ENCODE measurements around the gene MYO1D. TPM values are rescaled to one million over a fixed set of nuclear protein-coding genes. Genes with fewer than 3 reads are reported as not detected.
A peak's percentile ranks its signal among the peaks of the same experiment; 100 is the strongest.

MYO1D gene
- total and polyA plus RNA-seq, 2 donors (not counting 1 experiment from before 2014, with no cell fraction given) = 5.4 to 26.7 TPM

GRCh38 chr17:32569171-32570080 is 307.5 kb downstream of the MYO1D start:
- Histone ChIP-seq H2AFZ (ENCODE audit: insufficient read depth, low read depth, low read length, poor library complexity, severe bottlenecking) (no peak overlapping the region), H3K79me2 (ENCODE audit: control insufficient read depth, insufficient read depth, low read length) (no peaks in the 10 kb centered on the region), H3K27me3 (replicated peaks in 1 of 4; ENCODE audit: control extremely low read depth in 1 of 4, control insufficient read depth in 3 of 4, insufficient read depth in 4 of 4, low read length in 3 of 4) (no peaks in the 10 kb centered on the region), H4K20me1 (ENCODE audit: control insufficient read depth, insufficient read depth, low read length, poor library complexity, severe bottlenecking) (no peaks in the 10 kb centered on the region), H3K9me3 (ENCODE audit: control extremely low read depth in 1 of 3, control insufficient read depth in 2 of 3, insufficient read depth in 1 of 3, low read length in 2 of 3) (no peaks in the 10 kb centered on the region), H3K4me2 (replicated peaks; ENCODE audit: low read depth, low read length, poor library complexity, severe bottlenecking) (peak overlapping the region; percentile 2), H3K4me3 (ENCODE audit: control extremely low read depth in 1 of 5, extremely low read depth in 1 of 5, insufficient read depth in 1 of 5, low read depth in 2 of 5, low read length in 4 of 5) (no peak overlapping the region), H3K27ac (ENCODE audit: low read length in 2 of 2) (peak overlapping the region in 1 of 2 donors; percentile 43), H3K9ac (ENCODE audit: low read length) (no peak overlapping the region), H3K4me1 (ENCODE audit: control insufficient read depth in 2 of 2, insufficient read depth in 2 of 2, low read length in 2 of 2) (peaks cover 14 to 17% of the 10 kb centered on the region in 2 donors), H3K36me3 (replicated peaks in 1 of 2; ENCODE audit: control extremely low read depth in 1 of 2, control insufficient read depth in 1 of 2, extremely low read depth in 1 of 2, insufficient read depth in 2 of 2, low read length in 1 of 2) (no peaks in the 10 kb centered on the region)
- Mint-ChIP-seq H3K9me3 (ENCODE audit: insufficient read depth) (no peaks in the 10 kb centered on the region), H3K27ac (peak overlapping the region; percentile 44), H3K27me3 (no peaks in the 10 kb centered on the region), H3K4me1 (peaks cover 17% of the 10 kb centered on the region), H3K4me3 (no peak overlapping the region)
- TF ChIP-seq, protein P1, sequence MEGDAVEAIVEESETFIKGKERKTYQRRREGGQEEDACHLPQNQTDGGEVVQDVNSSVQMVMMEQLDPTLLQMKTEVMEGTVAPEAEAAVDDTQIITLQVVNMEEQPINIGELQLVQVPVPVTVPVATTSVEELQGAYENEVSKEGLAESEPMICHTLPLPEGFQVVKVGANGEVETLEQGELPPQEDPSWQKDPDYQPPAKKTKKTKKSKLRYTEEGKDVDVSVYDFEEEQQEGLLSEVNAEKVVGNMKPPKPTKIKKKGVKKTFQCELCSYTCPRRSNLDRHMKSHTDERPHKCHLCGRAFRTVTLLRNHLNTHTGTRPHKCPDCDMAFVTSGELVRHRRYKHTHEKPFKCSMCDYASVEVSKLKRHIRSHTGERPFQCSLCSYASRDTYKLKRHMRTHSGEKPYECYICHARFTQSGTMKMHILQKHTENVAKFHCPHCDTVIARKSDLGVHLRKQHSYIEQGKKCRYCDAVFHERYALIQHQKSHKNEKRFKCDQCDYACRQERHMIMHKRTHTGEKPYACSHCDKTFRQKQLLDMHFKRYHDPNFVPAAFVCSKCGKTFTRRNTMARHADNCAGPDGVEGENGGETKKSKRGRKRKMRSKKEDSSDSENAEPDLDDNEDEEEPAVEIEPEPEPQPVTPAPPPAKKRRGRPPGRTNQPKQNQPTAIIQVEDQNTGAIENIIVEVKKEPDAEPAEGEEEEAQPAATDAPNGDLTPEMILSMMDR (IDR thresholded peaks at IDR 0.05) = no peak
- no peak for TF ChIP-seq EZH2 (IDR thresholded peaks at IDR 0.05; ENCODE audit: borderline replicate concordance, insufficient read depth, low read depth, low read length, poor library complexity, severe bottlenecking)
- no peak for DNase-seq
- no peak for ATAC-seq (ENCODE audit: low read depth)
- WGBS (ENCODE audit: insufficient coverage) = 57% methylated on average over 6 of the region's 7 CpGs
- CTCF ChIA-PET = interaction anchor here (1.0 to 1.1 kb wide), 2 partner anchors 90 to 100 kb away, joined by 3 to 4 read pairs; no protein-coding TSS in a partner anchor
- POLR2A ChIA-PET = no interaction called here
- intact Hi-C loops (cut with micrococcal nuclease) = loop anchor here (5.0 kb wide), 1 partner anchor 37 kb away; no protein-coding TSS in a partner anchor

DNA sequence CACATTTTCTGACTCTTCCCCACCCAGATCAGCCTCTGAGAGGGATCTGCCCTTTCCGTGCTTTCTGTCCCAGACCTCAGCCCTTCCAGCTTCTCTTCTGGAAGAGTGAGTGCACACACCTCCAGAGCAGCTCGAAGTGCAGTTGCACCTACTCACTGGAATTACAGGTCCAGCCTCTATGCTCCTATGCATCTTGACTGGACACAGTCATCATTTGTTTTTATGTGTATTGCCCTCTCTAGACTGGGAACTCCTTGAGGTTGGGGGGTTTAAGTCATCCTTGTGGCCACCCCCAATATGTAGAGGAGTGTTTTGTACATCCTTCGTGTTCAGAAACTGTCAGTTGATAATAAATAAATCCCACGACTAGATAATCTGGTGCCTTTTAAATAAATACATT is 308.2 kb downstream of the MYO1D start:
- Histone ChIP-seq H3K9ac (ENCODE audit: low read length) (no peak overlapping the region), H4K20me1 (ENCODE audit: control insufficient read depth, insufficient read depth, low read length, poor library complexity, severe bottlenecking) (no peaks in the 10 kb centered on the region), H3K4me2 (replicated peaks; ENCODE audit: low read depth, low read length, poor library complexity, severe bottlenecking) (no peak overlapping the region), H3K79me2 (ENCODE audit: control insufficient read depth, insufficient read depth, low read length) (no peaks in the 10 kb centered on the region), H3K9me3 (ENCODE audit: control extremely low read depth in 1 of 3, control insufficient read depth in 2 of 3, insufficient read depth in 1 of 3, low read length in 2 of 3) (no peaks in the 10 kb centered on the region), H2AFZ (ENCODE audit: insufficient read depth, low read depth, low read length, poor library complexity, severe bottlenecking) (no peak overlapping the region), H3K27me3 (replicated peaks in 1 of 4; ENCODE audit: control extremely low read depth in 1 of 4, control insufficient read depth in 3 of 4, insufficient read depth in 4 of 4, low read length in 3 of 4) (no peaks in the 10 kb centered on the region), H3K4me3 (ENCODE audit: control extremely low read depth in 1 of 5, extremely low read depth in 1 of 5, insufficient read depth in 1 of 5, low read depth in 2 of 5, low read length in 4 of 5) (no peak overlapping the region), H3K36me3 (replicated peaks in 1 of 2; ENCODE audit: control extremely low read depth in 1 of 2, control insufficient read depth in 1 of 2, extremely low read depth in 1 of 2, insufficient read depth in 2 of 2, low read length in 1 of 2) (no peaks in the 10 kb centered on the region), H3K27ac (ENCODE audit: low read length in 2 of 2) (peak overlapping the region in 1 of 2 donors; percentile 43), H3K4me1 (ENCODE audit: control insufficient read depth in 2 of 2, insufficient read depth in 2 of 2, low read length in 2 of 2) (peaks cover 14 to 21% of the 10 kb centered on the region in 2 donors)
- H3K4me1 Mint-ChIP-seq = peaks cover 17% of the 10 kb centered on the region
- TF ChIP-seq EZH2 (IDR thresholded peaks at IDR 0.05; ENCODE audit: borderline replicate concordance, insufficient read depth, low read depth, low read length, poor library complexity, severe bottlenecking) = no peak
- TF ChIP-seq, protein P1 (IDR thresholded peaks at IDR 0.05) = no peak
- POLR2A ChIA-PET = no interaction called here
- no peak overlapping the region for H3K4me3 Mint-ChIP-seq
- ATAC-seq (ENCODE audit: low read depth) (no peak), DNase-seq (no peak)
- CTCF ChIA-PET = interaction anchor here (1.0 to 1.2 kb wide), 3 partner anchors 85 to 100 kb away, joined by 3 to 5 read pairs (median 4); no protein-coding TSS in a partner anchor
- no peaks in the 10 kb centered on the region for H3K9me3 Mint-ChIP-seq (ENCODE audit: insufficient read depth)
- intact Hi-C loops (cut with micrococcal nuclease) = no loop called here
- WGBS (ENCODE audit: insufficient coverage) = 90% methylated on average over 2 of the region's 4 CpGs
- H3K27ac Mint-ChIP-seq = peak overlapping the region; percentile 44
- H3K27me3 Mint-ChIP-seq = no peaks in the 10 kb centered on the region
